Kidney (tissue), 14 donors: ENCODE measurements around the gene SLC25A43. TPM values are rescaled to one million over a fixed set of nuclear protein-coding genes. Genes with fewer than 3 reads are reported as not detected.
A peak's percentile ranks its signal among the peaks of the same experiment; 100 is the strongest.

ENCODE experiments used
- DNase-seq, 5 donors: peaks; one replicate each; pipeline ENCODE4 v3.0.0-alpha.2; 2013 to 2020
- FAIRE-seq: peaks from 2 replicates; lab custom pipeline; 2012; peaks lifted over from hg19 to GRCh38; lab: Jason Lieb, UNC
- H3K27ac ChIP-seq, 2 donors: one replicate each; pipeline ENCODE4 v1.7.0; 2013; ENCODE audit warnings: low read depth in 2 of 2, low read length in 2 of 2, inconsistent platforms in 1 of 2
- H3K27me3 ChIP-seq: one replicate; pipeline ENCODE4 v1.7.1; 2013; ENCODE audit warnings: low read length, inconsistent platforms; ENCODE audit not compliant: control insufficient read depth, insufficient read depth
- H3K36me3 ChIP-seq, 3 donors: one replicate each; pipeline versions ENCODE4 v1.7.0 to v1.7.1; 2013; ENCODE audit warnings: low read length in 3 of 3, control low read depth in 1 of 3, inconsistent platforms in 1 of 3; ENCODE audit not compliant: insufficient read depth in 3 of 3, control insufficient read depth in 2 of 3
- H3K4me1 ChIP-seq, 3 donors: one replicate each; pipeline versions ENCODE4 v1.7.0 to v1.7.1; 2013; ENCODE audit warnings: low read length in 3 of 3, inconsistent platforms in 1 of 3, low read depth in 1 of 3; ENCODE audit not compliant: control insufficient read depth in 2 of 3, insufficient read depth in 2 of 3
- H3K4me3 ChIP-seq, 3 donors: one replicate each; pipeline versions ENCODE4 v1.7.0 to v1.8.1; 2013; ENCODE audit warnings: low read length in 3 of 3, control low read depth in 1 of 3, inconsistent platforms in 1 of 3
- H3K9ac ChIP-seq, 3 donors: one replicate each; pipeline versions ENCODE4 v1.7.0 to v1.7.1; 2013; ENCODE audit warnings: low read length in 3 of 3, control low read depth in 1 of 3, inconsistent platforms in 1 of 3
- H3K9me3 ChIP-seq, 3 donors: one replicate each; pipeline versions ENCODE4 v1.7.0 to v1.7.1; 2013; ENCODE audit warnings: low read length in 3 of 3, control low read depth in 1 of 3, inconsistent platforms in 1 of 3; ENCODE audit not compliant: control insufficient read depth in 2 of 3, insufficient read depth in 1 of 3
- intact Hi-C: fragments of 100-400 bp; cut with DNase I; formaldehyde crosslinking; loops from one replicate; pipeline ENCODE4 v1.11.1; 2022
- polyA plus RNA-seq: library from polyadenylated mRNA; stranded (reverse); fragments of 350-450 nt; fragmentation: Illumina TruSeq; extraction: RNeasy Lipid Tissue Mini Kit (QIAGEN cat#74804); gene quantifications from one replicate; pipeline ENCODE4 v1.2.3, GENCODE V29; 2014; ENCODE audit warnings: low read depth, low replicate concordance; ENCODE audit not compliant: insufficient read depth
- total RNA-seq: library from RNA; stranded (reverse); fragmentation: NEBNext Ultra II Directional; extraction: Animal tissue kit (Norgen Biotek cat#: 25700); gene quantifications from one replicate; pipeline ENCODE4 v1.2.1, GENCODE V29; 2021
- TF ChIP-seq, protein P1 (sequence below): IDR thresholded peaks from 3 replicates; pipeline ENCODE4 v1.5.1; 2012; ENCODE audit warnings: mild to moderate bottlenecking, moderate library complexity, borderline replicate concordance; ENCODE audit not compliant: insufficient read depth; ENCODE audit errors: extremely low read depth
- donor health status: control.
- donor health status: control.
- donor health status: control.
- donor health status: control.
- donor health status: control.
- donor health status: DM: yes; HTN: yes; CAD: no.
- donor health status: Normal renal cell carcinoma (clear cell type).

SLC25A43 gene
- total and polyA plus RNA-seq, 2 donors from 2014 or later, result 10.1 to 15.5 TPM

DNA sequence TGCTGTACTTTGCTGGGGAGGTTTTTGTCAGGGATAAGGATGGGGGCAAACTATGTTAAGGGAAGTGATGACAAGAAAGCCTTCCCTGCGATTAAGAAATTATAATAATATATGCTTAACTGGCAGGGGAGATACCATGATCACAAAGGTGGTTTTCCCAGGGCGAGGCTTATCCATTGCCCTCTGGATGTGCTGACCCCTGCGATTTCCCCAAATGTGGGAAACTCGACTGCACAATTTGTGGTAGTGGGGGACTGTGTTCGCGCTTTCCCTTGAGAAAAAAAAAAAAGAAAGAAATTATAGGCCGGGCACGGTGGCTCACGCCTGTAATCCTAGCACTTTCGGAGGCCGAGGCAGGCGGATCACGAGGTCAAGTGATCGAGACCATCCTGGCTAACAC is 24.5 kb downstream of the SLC25A43 start:
- Histone ChIP-seq H3K4me3 (no peak overlapping the region), H3K27me3 (no peaks in the 10 kb centered on the region), H3K36me3 (no peaks in the 10 kb centered on the region), H3K9me3 (no peaks in the 10 kb centered on the region), H3K4me1 (peaks cover 0 to 2% (median 2%) of the 10 kb centered on the region in 3 donors), H3K9ac (no peak overlapping the region), H3K27ac (no peak overlapping the region)
- DNase-seq (no peak), FAIRE-seq (no peak)
- TF ChIP-seq, protein P1, sequence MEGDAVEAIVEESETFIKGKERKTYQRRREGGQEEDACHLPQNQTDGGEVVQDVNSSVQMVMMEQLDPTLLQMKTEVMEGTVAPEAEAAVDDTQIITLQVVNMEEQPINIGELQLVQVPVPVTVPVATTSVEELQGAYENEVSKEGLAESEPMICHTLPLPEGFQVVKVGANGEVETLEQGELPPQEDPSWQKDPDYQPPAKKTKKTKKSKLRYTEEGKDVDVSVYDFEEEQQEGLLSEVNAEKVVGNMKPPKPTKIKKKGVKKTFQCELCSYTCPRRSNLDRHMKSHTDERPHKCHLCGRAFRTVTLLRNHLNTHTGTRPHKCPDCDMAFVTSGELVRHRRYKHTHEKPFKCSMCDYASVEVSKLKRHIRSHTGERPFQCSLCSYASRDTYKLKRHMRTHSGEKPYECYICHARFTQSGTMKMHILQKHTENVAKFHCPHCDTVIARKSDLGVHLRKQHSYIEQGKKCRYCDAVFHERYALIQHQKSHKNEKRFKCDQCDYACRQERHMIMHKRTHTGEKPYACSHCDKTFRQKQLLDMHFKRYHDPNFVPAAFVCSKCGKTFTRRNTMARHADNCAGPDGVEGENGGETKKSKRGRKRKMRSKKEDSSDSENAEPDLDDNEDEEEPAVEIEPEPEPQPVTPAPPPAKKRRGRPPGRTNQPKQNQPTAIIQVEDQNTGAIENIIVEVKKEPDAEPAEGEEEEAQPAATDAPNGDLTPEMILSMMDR, result no peak
- intact Hi-C loops, result no loop called here

DNA sequence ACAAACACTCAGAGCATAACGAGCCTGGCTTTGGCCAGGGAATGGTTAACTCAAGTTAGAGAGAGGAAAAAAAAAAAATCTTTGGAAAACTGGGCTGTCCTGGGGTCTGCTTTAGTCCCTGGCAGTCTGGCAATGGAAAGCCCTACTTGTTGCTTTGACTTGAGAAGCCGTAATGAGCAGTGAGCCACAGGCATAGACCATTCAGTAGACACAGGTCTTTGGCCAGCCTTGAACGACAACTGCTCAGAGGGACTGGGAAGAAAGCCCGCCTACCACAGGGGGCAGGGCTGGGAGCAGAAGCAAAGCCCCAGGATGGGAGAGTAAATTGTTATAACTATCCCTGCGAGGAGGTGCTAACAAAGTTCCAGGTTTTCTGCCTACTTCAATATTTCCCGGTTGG is 25.9 kb downstream of the SLC25A43 start:
- H3K27me3 ChIP-seq, result no peaks in the 10 kb centered on the region
- TF ChIP-seq, protein P1, result no peak
- H3K4me1 ChIP-seq, result peaks cover 0 to 2% (median 0%) of the 10 kb centered on the region in 3 donors
- H3K4me3 ChIP-seq, result no peak overlapping the region
- H3K36me3 ChIP-seq, result no peaks in the 10 kb centered on the region
- no peaks in the 10 kb centered on the region for H3K9me3 ChIP-seq
- no peak overlapping the region for H3K27ac ChIP-seq
- intact Hi-C loops, result no loop called here
- no peak for DNase-seq
- H3K9ac ChIP-seq, result no peak overlapping the region
- FAIRE-seq, result no peak

DNA sequence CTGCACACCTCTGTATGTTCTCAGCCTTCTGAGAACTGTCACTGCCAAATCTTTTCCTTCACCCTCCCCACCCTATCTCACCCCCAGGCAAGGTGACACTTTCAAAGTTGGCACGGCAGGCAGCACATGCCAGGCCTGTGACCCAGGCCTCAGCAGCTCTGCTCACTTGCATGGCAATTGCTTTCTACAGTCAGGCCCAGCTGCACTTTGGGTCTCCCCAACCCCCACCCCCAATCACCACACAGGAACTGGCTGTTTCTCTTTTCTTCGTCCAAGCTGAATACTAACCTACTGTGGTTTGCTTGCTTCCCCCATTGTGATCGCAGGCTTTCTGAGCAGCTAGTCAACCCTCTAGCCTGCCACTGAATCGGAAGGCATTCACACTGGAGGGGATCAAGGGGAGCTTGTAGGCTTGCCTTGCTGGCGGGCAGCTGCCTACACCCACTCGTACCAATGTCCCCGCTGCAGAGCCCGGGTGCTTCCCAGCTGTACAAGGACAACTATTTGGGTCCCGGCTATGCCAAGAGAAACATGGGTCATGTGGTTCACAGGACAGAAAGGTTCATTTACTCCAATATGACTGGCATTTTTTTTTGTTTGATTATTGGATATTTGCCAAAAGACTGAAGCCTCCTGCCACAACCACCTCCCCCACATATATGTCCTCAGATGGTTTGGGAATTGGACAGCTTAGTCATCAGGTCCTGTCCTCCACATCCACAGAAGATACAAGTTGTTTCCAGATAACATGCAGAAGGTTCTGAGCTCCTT is 28.1 kb downstream of the SLC25A43 start:
- DNase-seq (peak in 1 of 5 donors; percentile 6), FAIRE-seq (no peak)
- Histone ChIP-seq H3K4me3 (no peak overlapping the region), H3K4me1 (peaks cover 0 to 2% (median 0%) of the 10 kb centered on the region in 3 donors), H3K27me3 (no peaks in the 10 kb centered on the region), H3K36me3 (no peaks in the 10 kb centered on the region), H3K27ac (peak overlapping the region; percentile 25 to 53), H3K9ac (no peak overlapping the region), H3K9me3 (no peaks in the 10 kb centered on the region)
- intact Hi-C loops, result no loop called here
- TF ChIP-seq, protein P1, result no peak
